GM23248 (cell line): ENCODE measurements around the gene ARID5B.

Source experiments
- EZH2 ChIP-seq: fragments of 200-600 bp; sonication (generic); IDR thresholded peaks from 2 replicates; pipeline ENCODE4 v1.6.1; 2018; ENCODE audit warnings: antibody characterized with exemption, mild to moderate bottlenecking; ENCODE audit not compliant: insufficient read depth, poor library complexity, severe bottlenecking
- EZH2phosphoT487 ChIP-seq: fragments of 200-600 bp; sonication (generic); IDR thresholded peaks from 2 replicates; pipeline ENCODE4 v1.6.1; 2018; ENCODE audit warnings: antibody characterized with exemption, moderate library complexity, mild to moderate bottlenecking, low read depth; ENCODE audit not compliant: insufficient read depth

GRCh38 chr10:61907587-61907986 lies 6.1 kb downstream of the ARID5B start:
- TF ChIP-seq EZH2 = no peak
- no peak for TF ChIP-seq EZH2phosphoT487
